SK-N-SH treated with all-trans-retinoic acid at 6 μM for 48 hours (cell line): ENCODE data around the gene RNU11.

Source experiments
- ARNTL ChIP-seq: fragments of 450-650 bp; formaldehyde crosslinking; IDR thresholded peaks from 2 replicates; pipeline ENCODE4 v1.5.0; 2020; ENCODE audit warnings: low read depth, mild to moderate bottlenecking, moderate library complexity, borderline replicate concordance
- ESRRG ChIP-seq: fragments of 250-450 bp; sonication (Bioruptor Pico); IDR thresholded peaks from 2 replicates; pipeline ENCODE4 v1.6.1; 2021; ENCODE audit warnings: mild to moderate bottlenecking
- OSR1 ChIP-seq: fragments of 250-450 bp; sonication (Bioruptor Pico); IDR thresholded peaks from 2 replicates; pipeline ENCODE4 v1.8.0; 2022; ENCODE audit warnings: moderate library complexity, mild to moderate bottlenecking, inconsistent platforms
- POU6F1 ChIP-seq: fragments of 250-450 bp; sonication (Bioruptor Pico); IDR thresholded peaks from 2 replicates; pipeline ENCODE4 v1.8.0; 2021; ENCODE audit warnings: low read depth, mild to moderate bottlenecking, moderate library complexity, borderline replicate concordance
- RARB ChIP-seq: fragments of 250-450 bp; sonication (Bioruptor Pico); IDR thresholded peaks from 2 replicates; pipeline ENCODE4 v1.8.0; 2021; ENCODE audit warnings: mild to moderate bottlenecking, moderate library complexity
- TCF4 ChIP-seq: fragments of 250-450 bp; sonication (Bioruptor Pico); IDR thresholded peaks from 2 replicates; pipeline ENCODE4 v1.8.0; 2021; ENCODE audit warnings: mild to moderate bottlenecking, moderate library complexity, borderline replicate concordance
- TSHZ2 ChIP-seq: fragments of 250-450 bp; sonication (Bioruptor Pico); IDR thresholded peaks from 2 replicates; pipeline ENCODE4 v1.5.0; 2020; ENCODE audit warnings: mild to moderate bottlenecking, moderate library complexity
- ZFP3 ChIP-seq: fragments of 250-450 bp; sonication (Bioruptor Pico); IDR thresholded peaks from 2 replicates; pipeline ENCODE4 v1.5.0; 2020; ENCODE audit warnings: mild to moderate bottlenecking, moderate library complexity
- ZFP30 ChIP-seq: fragments of 450-650 bp; formaldehyde crosslinking; IDR thresholded peaks from 2 replicates; pipeline ENCODE4 v1.5.0; 2022; ENCODE audit warnings: mild to moderate bottlenecking, moderate library complexity
- ZNF565 ChIP-seq: fragments of 450-650 bp; formaldehyde crosslinking; conservative IDR thresholded peaks from 2 replicates; pipeline ENCODE4 v1.5.0; 2020; ENCODE audit warnings: low read depth, mild to moderate bottlenecking, moderate library complexity
- TF ChIP-seq, protein P1 (sequence below): fragments of 250-450 bp; sonication (Bioruptor Pico); IDR thresholded peaks from 2 replicates; pipeline ENCODE4 v1.5.1; 2021; ENCODE audit warnings: mild to moderate bottlenecking, moderate library complexity
- TF ChIP-seq, protein P2 (sequence below): fragments of 250-450 bp; sonication (Bioruptor Pico); IDR thresholded peaks from 2 replicates; pipeline ENCODE4 v1.8.0; 2020; ENCODE audit warnings: mild to moderate bottlenecking, moderate library complexity, borderline replicate concordance
- TF ChIP-seq, protein P3 (sequence below): fragments of 250-450 bp; sonication (Bioruptor Pico); IDR thresholded peaks from 2 replicates; pipeline ENCODE4 v1.5.1; 2020; ENCODE audit warnings: low read depth, mild to moderate bottlenecking, moderate library complexity

DNA sequence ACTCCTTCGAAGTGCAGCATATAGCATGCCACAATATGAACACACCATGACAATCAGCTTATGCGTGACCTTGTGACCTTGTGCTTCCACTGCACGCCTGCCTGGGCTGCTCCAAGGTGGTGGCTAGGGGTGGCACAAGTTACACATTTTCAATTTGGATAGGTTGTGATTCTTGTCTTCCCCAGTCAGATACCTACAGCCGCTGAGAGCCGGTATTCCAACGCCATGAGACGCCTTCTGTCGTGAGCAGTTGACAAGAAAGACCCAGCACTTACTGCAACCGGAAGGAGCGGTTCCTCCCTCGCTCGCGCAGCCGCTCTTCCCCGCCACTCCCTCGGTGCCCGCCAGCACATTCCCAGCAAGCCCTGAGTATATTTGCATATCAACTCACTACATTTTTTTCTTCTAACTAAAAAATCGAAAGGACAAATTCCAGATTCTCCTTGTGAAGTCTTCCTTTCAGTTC is 359 bp upstream of the RNU11 start:
- TF ChIP-seq ESRRG (CRISPR knock-in tag) (no peak), ZFP3 (CRISPR knock-in tag) (no peak), ZFP30 (no peak), OSR1 (CRISPR knock-in tag) (no peak), RARB (CRISPR knock-in tag) (no peak), POU6F1 (CRISPR knock-in tag) (no peak), TSHZ2 (CRISPR knock-in tag) (no peak), ARNTL (CRISPR knock-in tag) (no peak), ZNF565 (no peak), TCF4 (CRISPR knock-in tag) (no peak)
- TF ChIP-seq, protein P1, sequence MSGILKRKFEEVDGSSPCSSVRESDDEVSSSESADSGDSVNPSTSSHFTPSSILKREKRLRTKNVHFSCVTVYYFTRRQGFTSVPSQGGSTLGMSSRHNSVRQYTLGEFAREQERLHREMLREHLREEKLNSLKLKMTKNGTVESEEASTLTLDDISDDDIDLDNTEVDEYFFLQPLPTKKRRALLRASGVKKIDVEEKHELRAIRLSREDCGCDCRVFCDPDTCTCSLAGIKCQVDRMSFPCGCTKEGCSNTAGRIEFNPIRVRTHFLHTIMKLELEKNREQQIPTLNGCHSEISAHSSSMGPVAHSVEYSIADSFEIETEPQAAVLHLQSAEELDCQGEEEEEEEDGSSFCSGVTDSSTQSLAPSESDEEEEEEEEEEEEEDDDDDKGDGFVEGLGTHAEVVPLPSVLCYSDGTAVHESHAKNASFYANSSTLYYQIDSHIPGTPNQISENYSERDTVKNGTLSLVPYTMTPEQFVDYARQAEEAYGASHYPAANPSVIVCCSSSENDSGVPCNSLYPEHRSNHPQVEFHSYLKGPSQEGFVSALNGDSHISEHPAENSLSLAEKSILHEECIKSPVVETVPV (CRISPR knock-in tag) = no peak
- TF ChIP-seq, protein P2, sequence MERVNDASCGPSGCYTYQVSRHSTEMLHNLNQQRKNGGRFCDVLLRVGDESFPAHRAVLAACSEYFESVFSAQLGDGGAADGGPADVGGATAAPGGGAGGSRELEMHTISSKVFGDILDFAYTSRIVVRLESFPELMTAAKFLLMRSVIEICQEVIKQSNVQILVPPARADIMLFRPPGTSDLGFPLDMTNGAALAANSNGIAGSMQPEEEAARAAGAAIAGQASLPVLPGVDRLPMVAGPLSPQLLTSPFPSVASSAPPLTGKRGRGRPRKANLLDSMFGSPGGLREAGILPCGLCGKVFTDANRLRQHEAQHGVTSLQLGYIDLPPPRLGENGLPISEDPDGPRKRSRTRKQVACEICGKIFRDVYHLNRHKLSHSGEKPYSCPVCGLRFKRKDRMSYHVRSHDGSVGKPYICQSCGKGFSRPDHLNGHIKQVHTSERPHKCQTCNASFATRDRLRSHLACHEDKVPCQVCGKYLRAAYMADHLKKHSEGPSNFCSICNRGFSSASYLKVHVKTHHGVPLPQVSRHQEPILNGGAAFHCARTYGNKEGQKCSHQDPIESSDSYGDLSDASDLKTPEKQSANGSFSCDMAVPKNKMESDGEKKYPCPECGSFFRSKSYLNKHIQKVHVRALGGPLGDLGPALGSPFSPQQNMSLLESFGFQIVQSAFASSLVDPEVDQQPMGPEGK (CRISPR knock-in tag) = no peak
- TF ChIP-seq, protein P3, sequence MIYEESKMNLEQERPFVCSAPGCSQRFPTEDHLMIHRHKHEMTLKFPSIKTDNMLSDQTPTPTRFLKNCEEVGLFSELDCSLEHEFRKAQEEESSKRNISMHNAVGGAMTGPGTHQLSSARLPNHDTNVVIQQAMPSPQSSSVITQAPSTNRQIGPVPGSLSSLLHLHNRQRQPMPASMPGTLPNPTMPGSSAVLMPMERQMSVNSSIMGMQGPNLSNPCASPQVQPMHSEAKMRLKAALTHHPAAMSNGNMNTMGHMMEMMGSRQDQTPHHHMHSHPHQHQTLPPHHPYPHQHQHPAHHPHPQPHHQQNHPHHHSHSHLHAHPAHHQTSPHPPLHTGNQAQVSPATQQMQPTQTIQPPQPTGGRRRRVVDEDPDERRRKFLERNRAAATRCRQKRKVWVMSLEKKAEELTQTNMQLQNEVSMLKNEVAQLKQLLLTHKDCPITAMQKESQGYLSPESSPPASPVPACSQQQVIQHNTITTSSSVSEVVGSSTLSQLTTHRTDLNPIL (CRISPR knock-in tag) = no peak
